Endothelial cell of umbilical vein (primary cell): Measurements from ENCODE around the gene SLC38A8. TPM values are rescaled to one million over a fixed set of nuclear protein-coding genes. Genes with fewer than 3 reads are reported as not detected.

ENCODE experiments used
- BruUV-seq: library from RNA; stranded (reverse); fragments of 400-500 nt; replicated peaks from 2 replicates; lab custom pipeline; 2021; lab: Mats Ljungman, UMichigan
- CTCF ChIA-PET: fragments of 300-600, 350-600 bp; sonication (Branson Sonifier 250); formaldehyde crosslinking; loops from one replicate; lab custom pipeline; 2021; ENCODE audit warnings: antibody characterized with exemption, inconsistent platforms; lab: Charles Lee
- POLR2A ChIA-PET: fragments of 300-600, 350-600 bp; sonication (Branson Sonifier 250); formaldehyde crosslinking; loops from one replicate; lab custom pipeline; 2021; ENCODE audit warnings: antibody characterized with exemption, inconsistent platforms; lab: Charles Lee
- DNase-seq: peaks from one replicate; pipeline ENCODE4 v3.0.0-alpha.2; 2011; ENCODE audit warnings: low read depth, low spot score
- FAIRE-seq: peaks from 2 replicates; lab custom pipeline; 2011; peaks lifted over from hg19 to GRCh38; lab: Jason Lieb, UNC
- H2AFZ ChIP-seq: 2 replicates; pipeline ENCODE4 v1.6.0; 2012; ENCODE audit warnings: low read depth, low read length, control low read depth, inconsistent platforms
- H3K27ac ChIP-seq: 2 replicates; pipeline ENCODE4 v1.5.1; 2011; ENCODE audit warnings: low read depth, mild to moderate bottlenecking, control low read depth, low read length, moderate library complexity; ENCODE audit not compliant: insufficient read depth
- H3K27me3 ChIP-seq, 2 experiments: 2 replicates each; pipeline versions ENCODE4 v1.6.0 to v1.6.1; 2011; ENCODE audit warnings: low read length in 2 of 2, mixed read lengths in 1 of 2; ENCODE audit not compliant: control insufficient read depth in 2 of 2, insufficient read depth in 2 of 2
- H3K36me3 ChIP-seq, 2 experiments: 2 replicates in 1 of 2; 3 replicates in 1 of 2; pipeline ENCODE4 v1.5.1; 2011; ENCODE audit warnings: low read length in 2 of 2, mild to moderate bottlenecking in 1 of 2, moderate library complexity in 1 of 2; ENCODE audit not compliant: control insufficient read depth in 2 of 2, insufficient read depth in 2 of 2; ENCODE audit errors: extremely low read depth in 1 of 2
- H3K4me1 ChIP-seq: 3 replicates; pipeline ENCODE4 v1.5.1; 2011; ENCODE audit warnings: mild to moderate bottlenecking, low read length; ENCODE audit not compliant: control insufficient read depth, insufficient read depth; ENCODE audit errors: extremely low read depth
- H3K4me2 ChIP-seq: 2 replicates; pipeline ENCODE4 v1.6.1; 2011; ENCODE audit warnings: low read length, control low read depth, mixed read lengths; ENCODE audit not compliant: insufficient read depth
- H3K4me3 ChIP-seq, 3 experiments: fragments of 200-600 bp in 1 of 3; sonication (generic), shearing (Covaris generic) in 1 of 3; replicated peaks in 1 of 3; 2 replicates each; pipeline ENCODE4 v1.5.1; 2011 to 2016; ENCODE audit warnings: control low read depth in 3 of 3, low read length in 3 of 3, mild to moderate bottlenecking in 2 of 3, inconsistent platforms in 1 of 3, low read depth in 1 of 3, moderate library complexity in 1 of 3; ENCODE audit not compliant: insufficient read depth in 1 of 3
- H3K79me2 ChIP-seq: 2 replicates; pipeline ENCODE4 v1.6.0; 2012; ENCODE audit warnings: low read length, inconsistent platforms; ENCODE audit not compliant: control insufficient read depth, insufficient read depth
- H3K9ac ChIP-seq: replicated peaks from 2 replicates; pipeline ENCODE3; 2011; ENCODE audit warnings: low read length, control low read depth; ENCODE audit not compliant: insufficient read depth; ENCODE audit errors: extremely low read depth
- H3K9me1 ChIP-seq: replicated peaks from 3 replicates; pipeline ENCODE4 v1.6.0; 2011; ENCODE audit warnings: mild to moderate bottlenecking, low read length; ENCODE audit not compliant: control insufficient read depth, insufficient read depth; ENCODE audit errors: extremely low read depth
- H3K9me3 ChIP-seq: replicated peaks from 2 replicates; pipeline ENCODE4 v1.5.1; 2012; ENCODE audit warnings: low read length, inconsistent platforms; ENCODE audit not compliant: control insufficient read depth, insufficient read depth
- H4K20me1 ChIP-seq: replicated peaks from 2 replicates; pipeline ENCODE3; 2011; ENCODE audit warnings: mild to moderate bottlenecking, low read length; ENCODE audit not compliant: control insufficient read depth, insufficient read depth; ENCODE audit errors: extremely low read depth
- CTCF ChIP-seq, 2 donors: IDR thresholded peaks; 1 replicate in 1 of 2; 2 replicates in 1 of 2; pipeline ENCODE4 v1.5.1; 2011; ENCODE audit warnings: low read length in 2 of 2, mild to moderate bottlenecking in 2 of 2, moderate library complexity in 2 of 2, control low read depth in 1 of 2, inconsistent platforms in 1 of 2, low read depth in 1 of 2; ENCODE audit not compliant: insufficient read depth in 1 of 2; ENCODE audit errors: extremely low read depth in 1 of 2
- EZH2 ChIP-seq: IDR thresholded peaks from 2 replicates; pipeline ENCODE4 v1.6.1; 2012; ENCODE audit warnings: borderline replicate concordance, low read depth, mild to moderate bottlenecking, moderate library complexity, low read length, inconsistent platforms; ENCODE audit not compliant: severe bottlenecking
- FOS ChIP-seq: IDR thresholded peaks from 2 replicates; pipeline ENCODE4 v1.6.1; 2011; ENCODE audit warnings: mild to moderate bottlenecking, low read length, moderate library complexity, borderline replicate concordance; ENCODE audit not compliant: insufficient read depth
- GATA2 ChIP-seq: IDR thresholded peaks from 2 replicates; pipeline ENCODE4 v1.7.0; 2011; ENCODE audit warnings: low read depth, mild to moderate bottlenecking, moderate library complexity, mixed read lengths, low read length; ENCODE audit not compliant: insufficient read length, insufficient read depth
- JUN ChIP-seq: IDR thresholded peaks from 2 replicates; pipeline ENCODE4 v1.6.1; 2011; ENCODE audit warnings: borderline replicate concordance, low read depth; ENCODE audit not compliant: insufficient read length, insufficient read depth
- MYC ChIP-seq: IDR thresholded peaks from one replicate; pipeline ENCODE4 v1.6.1; 2011; ENCODE audit warnings: mild to moderate bottlenecking, low read depth, low read length
- POLR2A ChIP-seq: IDR thresholded peaks from 2 replicates; pipeline ENCODE4 v1.6.1; 2012; ENCODE audit warnings: low read depth, mild to moderate bottlenecking, control low read depth, low read length
- POLR2AphosphoS5 ChIP-seq: IDR thresholded peaks from 2 replicates; pipeline ENCODE4 v1.6.1; 2012; ENCODE audit warnings: low read depth, mild to moderate bottlenecking, control low read depth, low read length, moderate library complexity; ENCODE audit not compliant: insufficient read depth
- dilution Hi-C: fragments of 300-500 bp; cut with MboI; formaldehyde crosslinking; loops from one replicate; pipeline ENCODE4 v1.15.0; 2019; ENCODE audit warnings: low sequenced_read_pairs; ENCODE audit not compliant: extremely low pct_ligation_motif_present
- intact Hi-C: fragments of 100-400 bp; cut with micrococcal nuclease; formaldehyde crosslinking; loops from one replicate; pipeline ENCODE4 v1.10.0; 2022
- polyA plus RNA-seq, 4 experiments: library from polyadenylated mRNA; depleted of rRNA in 3 of 4; stranded (reverse) in 3 of 4; unstranded in 1 of 4; fragments of >200 nt; gene quantifications; 2 replicates each; pipeline versions ENCODE4 v1.2.1 to v1.2.3, GENCODE V29; 2011 to 2012; ENCODE audit warnings: missing spikeins in 1 of 4
- total RNA-seq: library from RNA; stranded (reverse); gene quantifications from 2 replicates; pipeline ENCODE4 v1.2.3, GENCODE V29; 2021
- TF ChIP-seq, protein P1 (sequence below): IDR thresholded peaks from 2 replicates; pipeline ENCODE4 v1.6.1; 2011; ENCODE audit not compliant: insufficient read depth, insufficient read length

Gene SLC38A8
- total and polyA plus RNA-seq, 2 donors (not counting 3 experiments of a cell fraction or from before 2014, with no cell fraction given) = not detected

GRCh38 chr16:83980794-83981193, 61.8 kb downstream of the SLC38A8 start:
- no TSS peak for BruUV-seq
- no peaks in the 10 kb centered on the region for H3K9me1 ChIP-seq
- no peak overlapping the region for H3K4me3 ChIP-seq
- intact Hi-C loops = no loop called here
- no peaks in the 10 kb centered on the region for H3K9me3 ChIP-seq
- FAIRE-seq (no peak), DNase-seq (no peak)
- dilution Hi-C loops = no loop called here
- H3K27ac ChIP-seq = no peak overlapping the region
- no peak overlapping the region for H2AFZ ChIP-seq
- H3K79me2 ChIP-seq = no peaks in the 10 kb centered on the region
- no peaks in the 10 kb centered on the region for H3K27me3 ChIP-seq
- ChIA-PET POLR2A (no interaction called here), CTCF (interaction anchor here (1.3 kb wide), 1 partner anchor 206 kb away, joined by 3 read pairs; the partner anchor contains the start of gene TAF1C)
- H3K4me1 ChIP-seq = no peaks in the 10 kb centered on the region
- H3K4me2 ChIP-seq = no peak overlapping the region
- H4K20me1 ChIP-seq = no peaks in the 10 kb centered on the region
- H3K9ac ChIP-seq = no peak overlapping the region
- TF ChIP-seq GATA2 (no peak), MYC (no peak), POLR2A (no peak)
- TF ChIP-seq, protein P1, sequence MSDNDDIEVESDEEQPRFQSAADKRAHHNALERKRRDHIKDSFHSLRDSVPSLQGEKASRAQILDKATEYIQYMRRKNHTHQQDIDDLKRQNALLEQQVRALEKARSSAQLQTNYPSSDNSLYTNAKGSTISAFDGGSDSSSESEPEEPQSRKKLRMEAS = no peak
- no peaks in the 10 kb centered on the region for H3K36me3 ChIP-seq

DNA sequence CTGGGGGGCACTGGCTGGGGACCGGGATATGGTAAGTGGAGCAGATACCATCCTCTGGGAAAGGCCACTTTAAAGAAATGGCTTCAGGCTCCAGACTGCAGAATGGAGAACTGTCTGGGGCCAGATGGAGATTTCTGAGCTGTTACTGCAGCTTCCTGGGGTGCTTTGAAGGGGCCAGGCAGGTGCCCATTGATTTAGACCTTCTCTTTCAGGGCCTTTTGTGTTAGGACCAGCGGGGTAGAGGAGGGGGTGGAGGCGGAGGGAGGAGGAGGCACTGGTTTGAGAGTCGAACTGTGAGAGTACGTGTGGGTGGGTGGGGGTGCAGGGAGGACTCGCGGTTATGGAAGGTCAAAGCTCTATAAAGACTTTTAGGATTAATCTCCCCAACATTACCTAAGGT, 63.2 kb downstream of the SLC38A8 start:
- ChIA-PET POLR2A (no interaction called here), CTCF (interaction anchor here (1.2 to 1.3 kb wide), 2 partner anchors 53 to 207 kb away, joined by 3 read pairs; partner anchors contain the start of gene TAF1C)
- Histone ChIP-seq H3K4me2 (no peak overlapping the region), H3K9ac (no peak overlapping the region), H3K27me3 (no peaks in the 10 kb centered on the region), H3K9me3 (no peaks in the 10 kb centered on the region), H3K79me2 (no peaks in the 10 kb centered on the region), H2AFZ (no peak overlapping the region), H3K4me1 (no peaks in the 10 kb centered on the region), H3K4me3 (no peak overlapping the region), H3K27ac (no peak overlapping the region), H4K20me1 (no peaks in the 10 kb centered on the region), H3K9me1 (no peaks in the 10 kb centered on the region), H3K36me3 (no peaks in the 10 kb centered on the region)
- TF ChIP-seq FOS (no peak), MYC (no peak), GATA2 (no peak), JUN (no peak), EZH2 (no peak), CTCF (IDR thresholded peaks at IDR 0.05; ENCODE audit: extremely low read depth in 1 of 2, insufficient read depth in 1 of 2, low read depth in 1 of 2, low read length in 2 of 2) (no peak), POLR2AphosphoS5 (no peak), POLR2A (no peak)
- TF ChIP-seq, protein P1 = no peak
- intact Hi-C loops (no loop called here), dilution Hi-C loops (no loop called here)
- no peak for FAIRE-seq
- no peak for DNase-seq
- no TSS peak for BruUV-seq
